ENCODE data around the gene PCDHGB1. TPM values are rescaled to one million over a fixed set of nuclear protein-coding genes. Genes with fewer than 3 reads are reported as not detected.

PCDHGB1 gene
- total RNA-seq (2021; ENCODE audit: unreplicated experiment) (0.15 TPM), Bru-seq, nascent RNA (percentile 19 among the genes with signal in this experiment), BruChase-seq, experiment 1, labeled RNA remaining after a 6-hour chase (percentile 35 among the genes with signal in this experiment), BruChase-seq, experiment 2, labeled RNA remaining after a 2-hour chase (percentile 25 among the genes with signal in this experiment)
- 0.01 TPM in 1 of 2 replicates, not detected in the other for polyA plus RNA-seq (2012)
- long read RNA-seq, result 0 reads

GRCh38 chr5:141349917-141350619 is at the start of gene PCDHGB1:
PCDHGB1 (plus strand) TSS chr5:141350099; CDS start chr5:141350261, 162 bp downstream.
- intact Hi-C loops (cut with micrococcal nuclease), result no loop called here
- Histone ChIP-seq H4K20me1 (ENCODE audit: insufficient read depth) (no peaks in the 10 kb centered on the region), H3K9me2 (ENCODE audit: insufficient read depth) (no peaks in the 10 kb centered on the region), H2AFZ (ENCODE audit: low read depth, low read length, poor library complexity, severe bottlenecking) (no peak within 1 kb of the TSS), H3K27me3 (ENCODE audit: insufficient read depth, low read length) (no peaks in the 10 kb centered on the region), H3K4me1 (ENCODE audit: control insufficient read depth in 1 of 2, insufficient read depth in 2 of 2, low read length in 2 of 2) (no peaks in the 10 kb centered on the region), H3K9ac (ENCODE audit: low read length) (no peak within 1 kb of the TSS), H3K4me3 (replicated peaks in 1 of 2; ENCODE audit: low read depth in 1 of 2, low read length in 2 of 2) (no peak within 1 kb of the TSS), H3K36me3 (ENCODE audit: control insufficient read depth in 1 of 2, insufficient read depth in 2 of 2, low read length in 2 of 2) (no peaks in the 10 kb centered on the region), H3K27ac (ENCODE audit: low read depth, low read length) (no peak within 1 kb of the TSS), H3K9me3 (ENCODE audit: control insufficient read depth in 1 of 2, insufficient read depth in 1 of 2, low read depth in 1 of 2, low read length in 2 of 2) (no peaks in the 10 kb centered on the region; a peak in 1 of 4 replicates), H3K79me2 (ENCODE audit: insufficient read depth, low read length) (no peaks in the 10 kb centered on the region), H3K4me2 (ENCODE audit: low read length) (no peak within 1 kb of the TSS)
- CTCF ChIA-PET, result interaction anchor here (0.6 to 1.5 kb wide), 3 partner anchors 8 to 217 kb away, joined by 3 to 4 read pairs (median 4); partner anchors contain the start of gene TAF7
- TF ChIP-seq SP1 (IDR thresholded peaks at IDR 0.05; ENCODE audit: low read depth) (no peak), RAD21 (IDR thresholded peaks at IDR 0.05; ENCODE audit: low read depth) (peak; percentile 43), ZBTB33 (IDR thresholded peaks at IDR 0.05; ENCODE audit: extremely low read depth, insufficient replicate concordance, low read length) (no peak), CTCF (IDR thresholded peaks at IDR 0.05 in 2 of 3, conservative IDR thresholded peaks at IDR 0.05 in 1 of 3; ENCODE audit: borderline replicate concordance in 1 of 3, insufficient read depth in 1 of 3, low read depth in 2 of 3, low read length in 2 of 3) (peak; percentile 29 to 42 (median 40); a peak in 5 of 6 replicates)
- RAD21 ChIA-PET (ENCODE audit: low non-redundant PET in 1 of 2, low total read pairs in 2 of 2, uncharacterized antibody in 2 of 2, unreplicated experiment in 2 of 2), result no interaction called here
- ATAC-seq (peak; percentile 49), DNase-seq (ENCODE audit: low read depth, low spot score) (no peak)
- no TSS peak for BruUV-seq (replicated peaks)
- POLR2A ChIA-PET, result no interaction called here
